ENCODE data around the gene SPPL2B. TPM values are rescaled to one million over a fixed set of nuclear protein-coding genes. Genes with fewer than 3 reads are reported as not detected.

SPPL2B gene
- total RNA-seq, 4 donors from 2014 or later, result 24.0 to 42.6 (median 27.4) TPM

DNA sequence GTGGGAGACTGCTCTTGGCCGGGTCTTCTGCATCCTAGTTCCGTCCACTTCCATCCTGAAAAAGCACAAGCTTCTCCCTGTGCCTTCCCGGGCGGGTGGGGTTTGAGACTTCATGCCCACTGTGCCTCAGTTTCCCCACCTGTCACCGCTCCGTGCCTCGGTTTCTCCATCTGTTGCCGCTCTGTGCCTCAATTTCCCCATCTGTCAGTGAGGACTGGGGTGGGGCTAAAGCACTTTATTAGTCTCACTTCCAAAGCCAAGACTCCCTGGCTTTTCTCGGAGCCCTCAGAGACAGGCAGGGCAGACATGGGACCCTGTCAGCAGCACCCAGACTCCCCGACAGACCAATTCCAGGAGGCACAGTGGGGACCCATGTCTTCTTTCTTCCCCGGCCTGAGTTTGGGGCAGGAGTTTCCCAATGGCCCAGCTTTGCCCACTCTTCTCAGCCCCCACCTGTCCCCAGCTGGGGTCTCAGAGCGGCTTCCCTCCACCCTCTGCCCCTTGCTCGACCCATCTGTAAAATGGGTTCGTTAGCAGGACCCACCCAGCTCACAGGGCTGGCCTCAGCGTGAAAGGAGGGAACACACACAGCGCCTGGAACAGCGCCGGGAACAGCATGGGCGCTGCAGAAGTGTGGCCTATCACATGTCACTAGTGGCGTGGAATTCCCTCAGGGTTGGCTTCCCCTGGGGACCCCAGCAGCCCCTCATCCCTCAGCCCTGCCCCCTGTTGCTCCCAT is 41.9 kb upstream of the SPPL2B start:
- DNase-seq (ENCODE audit: low spot score) (no peak), ATAC-seq (ENCODE audit: low FRiP score) (no peak)
- TF ChIP-seq, protein P1, sequence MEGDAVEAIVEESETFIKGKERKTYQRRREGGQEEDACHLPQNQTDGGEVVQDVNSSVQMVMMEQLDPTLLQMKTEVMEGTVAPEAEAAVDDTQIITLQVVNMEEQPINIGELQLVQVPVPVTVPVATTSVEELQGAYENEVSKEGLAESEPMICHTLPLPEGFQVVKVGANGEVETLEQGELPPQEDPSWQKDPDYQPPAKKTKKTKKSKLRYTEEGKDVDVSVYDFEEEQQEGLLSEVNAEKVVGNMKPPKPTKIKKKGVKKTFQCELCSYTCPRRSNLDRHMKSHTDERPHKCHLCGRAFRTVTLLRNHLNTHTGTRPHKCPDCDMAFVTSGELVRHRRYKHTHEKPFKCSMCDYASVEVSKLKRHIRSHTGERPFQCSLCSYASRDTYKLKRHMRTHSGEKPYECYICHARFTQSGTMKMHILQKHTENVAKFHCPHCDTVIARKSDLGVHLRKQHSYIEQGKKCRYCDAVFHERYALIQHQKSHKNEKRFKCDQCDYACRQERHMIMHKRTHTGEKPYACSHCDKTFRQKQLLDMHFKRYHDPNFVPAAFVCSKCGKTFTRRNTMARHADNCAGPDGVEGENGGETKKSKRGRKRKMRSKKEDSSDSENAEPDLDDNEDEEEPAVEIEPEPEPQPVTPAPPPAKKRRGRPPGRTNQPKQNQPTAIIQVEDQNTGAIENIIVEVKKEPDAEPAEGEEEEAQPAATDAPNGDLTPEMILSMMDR (IDR thresholded peaks at IDR 0.05), result no peak

DNA sequence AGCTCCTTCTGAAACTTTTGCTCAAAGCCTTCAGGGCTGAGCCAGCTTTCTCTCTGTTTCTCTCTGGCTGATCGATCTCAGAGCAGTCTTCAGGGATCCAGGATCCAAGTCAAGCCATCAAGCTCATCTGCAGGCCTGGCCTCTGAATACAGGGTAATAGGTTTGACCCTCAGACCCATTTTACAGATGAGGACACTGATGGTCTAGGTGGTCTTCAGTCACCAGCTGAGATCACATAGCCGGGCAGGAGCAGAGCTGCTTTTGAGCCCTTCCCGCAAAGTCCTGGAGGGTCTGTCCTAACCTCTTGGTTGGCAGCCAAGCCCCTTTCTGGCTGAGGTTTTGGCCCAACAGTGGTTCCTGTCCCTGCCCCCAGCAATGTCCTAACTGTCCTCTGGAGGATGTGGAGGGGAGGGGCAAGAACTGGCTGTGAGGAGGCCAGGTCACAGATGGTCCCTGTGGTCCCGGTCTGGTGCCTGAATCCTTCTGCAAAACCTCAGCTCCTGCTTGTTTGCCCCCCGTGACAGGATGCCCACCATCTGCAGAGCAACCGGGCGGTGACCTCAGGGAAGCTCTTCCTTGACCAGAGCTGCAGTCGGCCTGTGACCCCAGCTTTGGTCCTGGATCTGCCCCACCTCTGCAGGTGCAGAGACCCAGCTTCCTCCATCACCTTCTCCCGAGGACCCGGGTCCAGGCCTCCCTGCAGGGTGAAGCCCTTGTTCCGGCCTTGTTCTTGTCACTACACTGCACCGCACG is 40.7 kb upstream of the SPPL2B start:
- DNase-seq (ENCODE audit: low spot score) (no peak), ATAC-seq (ENCODE audit: low FRiP score) (no peak)
- TF ChIP-seq, protein P1 (IDR thresholded peaks at IDR 0.05), result no peak

DNA sequence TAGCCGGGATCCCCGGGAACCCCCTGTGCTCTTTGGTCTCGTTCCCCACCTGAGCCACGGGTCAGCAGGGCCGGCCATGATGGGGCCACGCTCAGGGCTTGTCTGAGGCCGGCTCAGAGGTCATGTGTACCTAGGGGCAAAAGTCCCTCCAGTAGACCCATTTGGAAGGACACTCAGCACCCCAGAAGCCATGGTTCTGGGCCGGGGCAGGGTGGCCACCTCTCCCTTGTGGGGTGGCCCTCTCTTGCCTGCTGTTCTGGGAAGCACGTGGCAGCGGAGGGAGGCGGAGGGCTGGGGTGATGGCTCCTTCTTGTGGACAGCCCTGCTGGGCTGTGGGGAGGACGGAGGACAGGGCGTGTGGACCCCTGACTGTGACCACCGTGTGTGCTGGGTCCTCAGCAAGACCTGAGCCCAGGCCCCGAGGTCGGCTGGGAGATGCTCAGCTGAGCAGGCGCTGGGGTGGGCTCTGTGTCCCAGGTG is 40.1 kb upstream of the SPPL2B start:
- DNase-seq (ENCODE audit: low spot score), result no peak
- peak; percentile 18 for ATAC-seq (ENCODE audit: low FRiP score)
- TF ChIP-seq, protein P1 (IDR thresholded peaks at IDR 0.05), result no peak

DNA sequence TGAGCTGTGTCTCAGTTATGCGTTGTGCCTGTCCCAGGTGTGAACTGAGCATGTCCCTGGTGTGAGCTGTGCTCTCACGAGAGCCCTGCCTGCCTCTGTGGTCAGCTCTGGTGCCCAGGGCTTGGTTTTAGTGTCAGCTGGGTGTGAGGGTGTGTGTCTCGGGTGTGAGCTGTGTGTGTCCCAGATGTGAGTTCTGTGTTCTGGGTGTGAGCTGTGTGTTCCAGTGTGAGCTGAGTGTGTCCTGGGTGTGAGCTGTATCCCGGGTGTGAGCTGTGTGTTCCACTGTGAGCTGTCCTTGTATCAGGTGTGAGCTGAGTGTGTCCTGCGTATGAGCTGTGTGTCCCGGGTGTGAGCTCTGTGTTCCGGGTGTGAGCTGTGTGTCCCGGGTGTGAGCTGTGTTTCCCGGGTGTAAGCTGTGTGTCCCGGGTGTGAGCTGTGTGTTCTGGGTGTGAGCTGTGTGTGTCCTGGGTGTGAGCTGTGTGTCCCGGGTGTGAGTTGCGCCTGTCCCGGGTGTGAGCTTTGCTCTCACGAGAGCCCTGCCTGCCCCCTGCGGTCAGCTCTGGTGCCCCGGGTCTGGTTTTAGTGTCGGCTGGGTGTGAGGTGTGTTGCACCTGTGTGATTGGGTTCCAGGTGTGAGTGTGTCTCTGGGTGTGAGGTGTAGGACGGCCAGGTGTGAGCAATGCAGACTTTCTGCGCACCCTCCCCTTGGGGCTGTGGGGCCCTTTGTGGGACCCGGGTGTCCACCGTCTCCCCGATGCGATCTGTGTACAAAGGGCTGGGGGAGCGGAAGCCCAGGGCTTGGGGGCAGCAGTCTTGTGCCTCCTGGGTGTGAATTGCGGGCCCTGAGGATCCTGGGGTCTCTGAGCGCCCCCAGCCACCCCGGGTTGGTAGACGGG is 39.4 kb upstream of the SPPL2B start:
- TF ChIP-seq, protein P1 (IDR thresholded peaks at IDR 0.05), result no peak
- ATAC-seq (ENCODE audit: low FRiP score) (peak; percentile 6), DNase-seq (ENCODE audit: low spot score) (no peak)

DNA sequence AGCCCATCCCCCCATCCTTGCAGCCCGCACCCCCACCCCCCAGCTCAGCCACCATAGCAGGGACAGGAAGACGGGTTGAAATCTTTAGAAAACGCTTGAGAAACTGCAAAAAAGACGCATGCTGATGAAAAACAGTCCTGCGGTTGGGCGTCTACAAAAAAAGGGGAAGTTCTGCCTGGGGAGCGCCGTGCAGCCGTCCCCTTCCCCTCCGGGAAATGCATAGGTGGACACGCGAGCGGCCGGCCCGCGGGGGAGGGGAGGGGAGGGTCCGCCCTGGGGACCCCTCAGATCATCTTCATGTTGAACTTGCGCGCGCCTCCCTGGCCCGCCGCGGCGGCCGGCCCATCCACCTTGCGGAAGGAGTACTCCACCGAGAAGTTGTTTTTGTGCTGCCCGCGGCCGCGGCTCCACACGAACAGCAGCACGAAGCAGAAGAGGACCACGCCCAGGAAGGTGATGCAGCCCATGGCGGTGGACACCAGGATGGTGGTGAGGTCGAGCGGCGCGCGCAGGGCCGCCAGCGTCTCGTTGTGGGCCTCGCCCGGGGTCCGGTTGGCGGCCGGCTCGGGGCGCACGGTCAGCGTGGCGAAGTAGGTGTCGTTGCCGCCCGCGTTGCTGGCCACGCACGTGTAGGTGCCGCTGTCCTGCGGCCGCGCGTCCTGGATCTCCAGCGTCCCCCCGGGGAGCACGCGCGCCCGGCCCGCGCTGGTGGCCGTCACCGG is 38.6 kb upstream of the SPPL2B start:
- DNase-seq (ENCODE audit: low spot score), result no peak
- TF ChIP-seq, protein P1 (IDR thresholded peaks at IDR 0.05), result no peak
- no peak for ATAC-seq (ENCODE audit: low FRiP score)
